ENCODE data around the gene OR4X2.
"Not testable (repeated sequence)": the region's sequence is repeated elsewhere in the genome, so short reads cannot be mapped to it uniquely, and the experiment has no call there.

Gene OR4X2

GRCh38 chr11:48244804-48245203, at the start of gene OR4X2:
OR4X2 (plus strand) TSS chr11:48245104; CDS start chr11:48245104, 0 bp downstream.
- H3K4me3 ChIP-seq (ENCODE audit: low read length), result no peak within 1 kb of the TSS
- no peak for TF ChIP-seq CTCF (IDR thresholded peaks at IDR 0.05; ENCODE audit: insufficient read depth, low read depth, low read length, missing control alignments)
- no peak for DNase-seq (ENCODE audit: low read depth)

GRCh38 chr11:48207881-48208280, 37.0 kb upstream of the OR4X2 start:
- no peak for TF ChIP-seq CTCF (IDR thresholded peaks at IDR 0.05; ENCODE audit: insufficient read depth, low read depth, low read length, missing control alignments)
- H3K4me3 ChIP-seq (ENCODE audit: low read length), result no peak overlapping the region
- DNase-seq (ENCODE audit: low read depth), result no peak

GRCh38 chr11:48210052-48210451, 34.9 kb upstream of the OR4X2 start:
- no peak for TF ChIP-seq CTCF (IDR thresholded peaks at IDR 0.05; ENCODE audit: insufficient read depth, low read depth, low read length, missing control alignments)
- no peak for DNase-seq (ENCODE audit: low read depth)

GRCh38 chr11:48216510-48216909, 28.4 kb upstream of the OR4X2 start, which contains the start of gene OR4B1:
OR4B1 (plus strand) TSS chr11:48216810; CDS start chr11:48216810, 0 bp downstream.
- H3K4me3 ChIP-seq (ENCODE audit: low read length), result no peak within 1 kb of the TSS
- no peak for TF ChIP-seq CTCF (IDR thresholded peaks at IDR 0.05; ENCODE audit: insufficient read depth, low read depth, low read length, missing control alignments)
- no peak for DNase-seq (ENCODE audit: low read depth)

More at GRCh38 chr11:48210052-48210451, 34.9 kb upstream of the OR4X2 start:
- H3K4me3 ChIP-seq (ENCODE audit: low read length), result no peak overlapping the region

GRCh38 chr11:48228761-48229160, 16.1 kb upstream of the OR4X2 start:
- H3K4me3 ChIP-seq (ENCODE audit: low read length), result no peak overlapping the region
- no peak for TF ChIP-seq CTCF (IDR thresholded peaks at IDR 0.05; ENCODE audit: insufficient read depth, low read depth, low read length, missing control alignments)
- no peak for DNase-seq (ENCODE audit: low read depth)

GRCh38 chr11:48230057-48230456, 14.8 kb upstream of the OR4X2 start:
- not testable (repeated sequence) for DNase-seq (ENCODE audit: low read depth); H3K4me3 ChIP-seq (ENCODE audit: low read length)

GRCh38 chr11:48237727-48238126, 7.2 kb upstream of the OR4X2 start:
- no peak for DNase-seq (ENCODE audit: low read depth)
- H3K4me3 ChIP-seq (ENCODE audit: low read length), result no peak overlapping the region
- TF ChIP-seq CTCF (IDR thresholded peaks at IDR 0.05; ENCODE audit: insufficient read depth, low read depth, low read length, missing control alignments), result no peak
